ENCODE measurements around the gene SYT1. TPM values are rescaled to one million over a fixed set of nuclear protein-coding genes. Genes with fewer than 3 reads are reported as not detected.

Gene SYT1
- total and polyA plus RNA-seq, 2 of the 8 experiments (the other 6 are each of a cell fraction or from before 2014, with no cell fraction given): 11.0 to 34.6 TPM

DNA sequence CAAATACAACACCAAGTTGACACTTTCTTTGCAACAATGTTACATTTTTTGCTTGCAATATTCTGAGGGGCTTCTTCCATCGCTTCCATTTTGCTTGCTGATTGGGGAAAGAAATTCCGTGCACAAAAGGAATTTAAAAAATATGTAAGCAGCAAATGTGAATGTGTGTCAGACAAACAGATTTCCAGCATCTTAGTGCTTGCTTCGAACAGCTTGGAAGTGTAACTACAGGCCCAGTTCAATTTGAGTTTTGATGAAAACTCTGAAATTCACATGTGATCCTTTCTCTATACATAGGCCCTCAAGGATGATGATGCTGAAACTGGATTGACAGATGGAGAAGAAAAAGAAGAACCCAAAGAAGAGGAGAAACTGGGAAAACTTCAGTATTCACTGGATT, 427.1 kb downstream of the SYT1 start:
- no peaks in the 10 kb centered on the region for H3K9me3 ChIP-seq (ENCODE audit: insufficient read depth in 2 of 2, low read depth in 1 of 2, low read length in 1 of 2)
- 86% methylated on average over 3 of the region's 3 CpGs; no CpG with 5 or more reads in 1 of the 2 experiments for WGBS, 2 experiments (ENCODE audit: extremely low coverage in 1 of 2, insufficient coverage in 1 of 2, insufficient read length in 1 of 2, insufficient replicate concordance in 2 of 2, low coverage in 1 of 2, low lambda C conversion rate in 2 of 2, missing lambda C conversion rate in 1 of 2)
- H4K8ac ChIP-seq (ENCODE audit: extremely low read depth, insufficient read depth, low read length): no peak overlapping the region
- H3K23me2 ChIP-seq (ENCODE audit: low read depth, low read length): no peaks in the 10 kb centered on the region
- no peaks in the 10 kb centered on the region for H4K20me1 ChIP-seq (replicated peaks in 1 of 2; ENCODE audit: control insufficient read depth in 1 of 2, insufficient read depth in 2 of 2, low read length in 2 of 2)
- H4K91ac ChIP-seq (replicated peaks; ENCODE audit: insufficient read length, low read length): no peak overlapping the region
- no peak overlapping the region for H3K9ac ChIP-seq (replicated peaks in 1 of 4; ENCODE audit: extremely low read depth in 1 of 4, low read depth in 3 of 4, low read length in 3 of 4)
- ChIA-PET CTCF (ENCODE audit: partially characterized antibody) (interaction anchor here (1.0 kb wide), 1 partner anchor 182 kb away, joined by 4 read pairs; no protein-coding TSS in a partner anchor), POLR2A (ENCODE audit: partially characterized antibody) (no interaction called here)
- H3K4me2 ChIP-seq (ENCODE audit: insufficient read depth in 1 of 2, low read depth in 2 of 2, low read length in 2 of 2): no peak overlapping the region
- no peak overlapping the region for H3K4ac ChIP-seq (replicated peaks; ENCODE audit: insufficient read length, low read depth, low read length)
- H3K14ac ChIP-seq (ENCODE audit: insufficient read length): no peak overlapping the region
- no peak overlapping the region for H4K5ac ChIP-seq (ENCODE audit: insufficient read length, low read depth, low read length)
- H3K4me3 ChIP-seq (ENCODE audit: extremely low read depth in 1 of 4, insufficient read depth in 2 of 4, low read depth in 3 of 4, low read length in 4 of 4): no peak overlapping the region
- H3K79me1 ChIP-seq (ENCODE audit: low read depth, low read length): no peaks in the 10 kb centered on the region
- H2BK20ac ChIP-seq (ENCODE audit: low read length): no peak overlapping the region
- no peak overlapping the region for H3K18ac ChIP-seq (ENCODE audit: extremely low read depth, low read length)
- H3K79me2 ChIP-seq (ENCODE audit: control insufficient read depth in 1 of 2, insufficient read depth in 2 of 2, low read length in 2 of 2): no peaks in the 10 kb centered on the region
- no peaks in the 10 kb centered on the region for H3K4me1 ChIP-seq (replicated peaks in 1 of 4; ENCODE audit: control insufficient read depth in 3 of 4, insufficient read depth in 4 of 4, low read length in 3 of 4)
- peaks cover 2 to 15% (median 4%) of the 10 kb centered on the region in 4 experiments; a peak in 6 of 8 replicates for H3K36me3 ChIP-seq (ENCODE audit: control insufficient read depth in 2 of 4, insufficient read depth in 4 of 4, low read length in 3 of 4)
- no peak overlapping the region for H2BK120ac ChIP-seq (replicated peaks; ENCODE audit: low read depth, low read length)
- DNase-seq (ENCODE audit: low read depth in 1 of 2, low spot score in 2 of 2) (no peak), FAIRE-seq (no peak)
- H3K56ac ChIP-seq (replicated peaks; ENCODE audit: insufficient read length, low read depth, low read length): no peak overlapping the region
- no peak overlapping the region for H3K23ac ChIP-seq (ENCODE audit: insufficient read length)
- H2AK5ac ChIP-seq (ENCODE audit: low read depth, low read length): no peak overlapping the region
- H2BK12ac ChIP-seq (ENCODE audit: low read depth, low read length): no peak overlapping the region
- no peak overlapping the region for H2BK15ac ChIP-seq (ENCODE audit: low read length)
- H3K27me3 ChIP-seq (replicated peaks in 1 of 4; ENCODE audit: control insufficient read depth in 3 of 4, extremely low read depth in 1 of 4, insufficient read depth in 3 of 4, low read length in 3 of 4): no peaks in the 10 kb centered on the region
- H2AFZ ChIP-seq (ENCODE audit: low read length): no peak overlapping the region
- no peak for TF ChIP-seq MAFK (IDR thresholded peaks at IDR 0.05; ENCODE audit: low read depth, low read length)
- TF ChIP-seq POLR2A (IDR thresholded peaks at IDR 0.05; ENCODE audit: control extremely low read depth in 1 of 2, low read depth in 2 of 2, low read length in 2 of 2): no peak
- TF ChIP-seq SP1 (IDR thresholded peaks at IDR 0.05; ENCODE audit: low read depth, low read length): no peak
- no peak for TF ChIP-seq FOSL1 (IDR thresholded peaks at IDR 0.05; ENCODE audit: insufficient read depth, low read depth, low read length)
- TF ChIP-seq CBX5 (IDR thresholded peaks at IDR 0.05; ENCODE audit: low read depth, low read length): no peak
- TF ChIP-seq RXRA (IDR thresholded peaks at IDR 0.05; ENCODE audit: insufficient read depth, low read depth, low read length): no peak
- TF ChIP-seq EGR1 (IDR thresholded peaks at IDR 0.05; ENCODE audit: borderline replicate concordance, low read depth, low read length): no peak
- no peak overlapping the region for H2BK5ac ChIP-seq (ENCODE audit: low read depth, low read length)
- no peak overlapping the region for H3K27ac ChIP-seq (ENCODE audit: low read depth, low read length)

All from H1 (cell line).